ENCODE results near the gene TBX6. TPM values are rescaled to one million over a fixed set of nuclear protein-coding genes. Genes with fewer than 3 reads are reported as not detected.

The TBX6 gene
- total RNA-seq, 1 experiment from 2014 or later = not detected

- DNase-seq (ENCODE audit: low spot score) = no peak
These were observed 22.1 kb upstream of the TBX6 start for GRCh38 chr16:30113711-30114333.

GRCh38 chr16:30113031-30113710, 21.4 kb upstream of the TBX6 start, which contains the start of gene GDPD3:
TSS of gene GDPD3 (minus strand) at chr16:30113537. CDS start at chr16:30113478, 59 bp downstream.
- DNase-seq (ENCODE audit: low spot score) = no peak

- peak; percentile 56 for DNase-seq (ENCODE audit: low spot score)
These were observed 20.7 kb upstream of the TBX6 start for GRCh38 chr16:30112197-30113030.

GRCh38 chr16:30110661-30111060, 18.9 kb upstream of the TBX6 start:
- DNase-seq (ENCODE audit: low spot score) = no peak

- no peak for DNase-seq (ENCODE audit: low spot score)
These were observed 16.5 kb upstream of the TBX6 start for GRCh38 chr16:30108059-30108850.

GRCh38 chr16:30104492-30104891, 12.8 kb upstream of the TBX6 start:
- no peak for DNase-seq (ENCODE audit: low spot score)

GRCh38 chr16:30104090-30104489, 12.4 kb upstream of the TBX6 start:
- DNase-seq (ENCODE audit: low spot score) = no peak

- no peak for DNase-seq (ENCODE audit: low spot score)
These were observed 5.3 kb upstream of the TBX6 start for GRCh38 chr16:30096862-30097563.

GRCh38 chr16:30096105-30096861, 4.6 kb upstream of the TBX6 start, which contains the start of gene YPEL3:
TSS of gene YPEL3 (minus strand) at chr16:30096213. CDS start at chr16:30095482, 731 bp downstream.
- DNase-seq (ENCODE audit: low spot score) = peak; percentile 76

GRCh38 chr16:30095166-30096078, 3.7 kb upstream of the TBX6 start:
- DNase-seq (ENCODE audit: low spot score) = no peak

GRCh38 chr16:30094541-30095165, 2.9 kb upstream of the TBX6 start:
- no peak for DNase-seq (ENCODE audit: low spot score)

GRCh38 chr16:30092373-30093010, 768 bp upstream of the TBX6 start:
- DNase-seq (ENCODE audit: low spot score) = no peak

GRCh38 chr16:30090610-30091331, 953 bp downstream of the TBX6 start:
- no peak for DNase-seq (ENCODE audit: low spot score)

GRCh38 chr16:30088832-30089624, 2.7 kb downstream of the TBX6 start:
- DNase-seq (ENCODE audit: low spot score) = no peak

GRCh38 chr16:30088237-30088831, 3.4 kb downstream of the TBX6 start:
- no peak for DNase-seq (ENCODE audit: low spot score)

- no peak for DNase-seq (ENCODE audit: low spot score)
These were observed 4.4 kb downstream of the TBX6 start for GRCh38 chr16:30087181-30087898.
